GM20431 (cell line): ENCODE results near the gene SH3BP5.

Source experiments
- in situ Hi-C: fragments of 300-500 bp; cut with MseI, MboI; formaldehyde crosslinking; loops from one replicate; pipeline ENCODE4 v1.15.0; 2020; ENCODE audit warnings: low sequenced_read_pairs; ENCODE audit not compliant: unreplicated experiment

SH3BP5 gene

GRCh38 chr3:15263120-15263519 is 69.3 kb downstream of the SH3BP5 start:
- in situ Hi-C loops: loop anchor here (10.0 kb wide), 1 partner anchor 122 kb away; no protein-coding TSS in a partner anchor

DNA sequence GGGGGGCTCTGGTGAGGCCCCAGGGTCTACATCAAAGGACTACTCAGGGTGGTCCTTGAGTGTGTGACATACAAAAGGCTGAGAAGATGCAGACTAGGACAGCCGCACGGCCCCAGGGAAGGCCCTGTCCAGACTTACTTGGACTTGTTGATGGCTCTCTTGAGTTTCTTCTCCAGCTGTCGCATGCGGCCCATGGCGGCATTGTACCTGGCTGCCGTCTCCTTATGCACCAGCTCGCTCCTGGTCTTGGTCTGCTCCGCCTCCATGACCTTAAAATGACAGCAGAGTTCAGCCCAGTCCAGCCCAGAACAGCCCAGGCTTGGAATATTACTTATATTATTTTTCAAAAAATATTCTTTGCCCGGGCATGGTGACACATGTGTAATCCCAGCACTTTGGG is 70.4 kb downstream of the SH3BP5 start:
- in situ Hi-C loops: loop anchor here (10.0 kb wide), 1 partner anchor 123 kb away; no protein-coding TSS in a partner anchor

- in situ Hi-C loops: loop anchor here (10.0 kb wide), 1 partner anchor 124 kb away; no protein-coding TSS in a partner anchor
Observed at GRCh38 chr3:15261274-15261673, 71.1 kb downstream of the SH3BP5 start.

DNA sequence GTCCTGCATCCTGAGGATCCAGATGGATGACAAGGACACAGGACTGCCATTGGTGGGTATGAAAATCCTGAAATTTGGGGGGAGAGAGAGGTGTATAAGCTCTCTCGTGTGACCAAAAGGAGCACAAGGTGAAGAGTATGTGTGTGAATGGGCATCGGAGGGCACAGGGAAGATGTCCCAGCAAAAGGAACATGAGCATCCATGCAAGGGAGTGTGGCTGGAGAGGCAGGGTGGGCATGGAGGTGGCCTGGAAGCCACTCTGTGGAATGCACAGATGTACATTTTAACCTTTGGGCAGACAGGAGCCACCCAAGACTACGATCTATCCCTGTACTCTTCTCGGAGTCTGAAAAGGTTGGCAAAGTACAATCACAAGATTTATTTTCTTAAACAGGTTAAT is 71.9 kb downstream of the SH3BP5 start:
- in situ Hi-C loops: loop anchor here (10.0 kb wide), 1 partner anchor 124 kb away; no protein-coding TSS in a partner anchor

DNA sequence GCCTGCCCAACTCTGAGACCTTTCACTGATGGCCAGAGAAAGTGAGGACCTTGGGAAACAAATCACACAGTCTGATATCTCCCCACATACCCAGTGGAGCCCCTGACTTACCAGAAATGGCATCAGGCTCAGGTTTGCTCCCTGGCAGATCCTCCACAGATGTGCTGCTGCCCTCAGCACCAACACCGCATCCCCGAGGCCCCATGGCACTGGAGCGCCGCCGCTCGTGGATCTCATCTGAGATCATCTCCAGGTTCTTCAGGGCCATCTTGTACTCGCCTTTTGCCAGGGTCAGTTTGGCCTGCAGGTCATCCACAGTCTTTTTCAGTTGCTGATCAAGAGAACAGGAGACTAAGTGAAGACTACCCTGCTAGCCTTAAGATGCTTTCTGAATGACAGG is 73.7 kb downstream of the SH3BP5 start:
- in situ Hi-C loops: no loop called here

DNA sequence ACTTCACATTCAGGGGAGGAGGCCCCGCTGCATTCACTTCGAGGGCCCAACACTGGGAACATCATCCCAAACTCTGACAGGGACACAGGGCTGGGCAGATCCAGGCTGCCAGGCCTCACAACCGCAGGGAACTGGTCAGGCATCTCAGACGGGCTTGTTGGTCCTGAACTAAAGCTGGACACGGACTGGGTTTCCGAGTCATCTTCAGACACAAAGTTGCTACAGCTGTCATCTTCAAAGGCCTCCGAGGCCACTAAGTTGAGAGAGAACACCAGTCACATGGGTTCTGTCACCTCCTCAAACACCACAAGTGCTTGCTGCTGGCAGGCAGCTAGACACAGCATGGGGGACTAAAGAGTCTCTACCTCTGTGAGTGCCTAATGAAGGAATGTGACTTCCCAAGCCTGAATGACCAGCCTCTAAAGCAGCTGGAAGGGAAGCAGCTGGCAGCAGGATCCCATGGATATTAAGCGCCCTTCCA is 75.5 kb downstream of the SH3BP5 start:
- in situ Hi-C loops: no loop called here

GRCh38 chr3:15255215-15255614 is 77.2 kb downstream of the SH3BP5 start:
- in situ Hi-C loops: no loop called here

- in situ Hi-C loops: no loop called here
Observed at GRCh38 chr3:15253023-15253697, 79.2 kb downstream of the SH3BP5 start.

GRCh38 chr3:15246186-15246585 is 86.2 kb downstream of the SH3BP5 start:
- in situ Hi-C loops: loop anchor here (25.0 kb wide), 1 partner anchor 316 kb away; no protein-coding TSS in a partner anchor

DNA sequence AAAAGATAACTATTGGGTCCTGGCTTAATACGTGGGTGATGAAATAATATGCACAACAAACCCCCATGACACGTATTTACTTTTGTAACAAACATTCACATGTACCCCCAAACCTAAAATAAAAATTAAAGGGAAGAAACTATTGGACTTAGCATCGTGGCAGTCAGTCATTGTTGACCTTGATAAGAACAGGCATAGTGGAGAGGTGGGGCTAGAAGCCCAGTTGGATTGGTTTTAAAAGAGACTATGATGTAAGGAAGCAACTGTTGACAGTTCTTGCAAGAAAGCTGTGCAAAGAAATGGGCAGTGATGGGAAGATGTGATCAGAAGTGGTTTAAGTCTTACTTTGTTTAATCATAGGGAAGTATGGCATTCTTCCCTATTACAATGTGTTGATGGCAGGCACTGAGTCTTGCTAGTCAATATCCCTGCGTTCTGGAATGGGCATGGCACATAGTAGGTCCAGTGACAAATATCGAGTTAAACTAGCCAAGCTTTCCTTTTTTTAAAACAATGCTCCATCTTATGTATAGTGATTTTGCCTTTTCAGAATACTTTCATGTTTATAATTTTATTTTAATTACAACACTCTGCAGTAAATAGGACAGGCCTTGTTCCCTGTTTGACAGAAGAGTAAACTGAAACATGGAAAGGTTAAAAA is 88.4 kb downstream of the SH3BP5 start:
- in situ Hi-C loops: loop anchor here (25.0 kb wide), 1 partner anchor 318 kb away; no protein-coding TSS in a partner anchor

GRCh38 chr3:15241341-15241740 is 91.0 kb downstream of the SH3BP5 start:
- in situ Hi-C loops: loop anchor here (25.0 kb wide), 1 partner anchor 321 kb away; no protein-coding TSS in a partner anchor

DNA sequence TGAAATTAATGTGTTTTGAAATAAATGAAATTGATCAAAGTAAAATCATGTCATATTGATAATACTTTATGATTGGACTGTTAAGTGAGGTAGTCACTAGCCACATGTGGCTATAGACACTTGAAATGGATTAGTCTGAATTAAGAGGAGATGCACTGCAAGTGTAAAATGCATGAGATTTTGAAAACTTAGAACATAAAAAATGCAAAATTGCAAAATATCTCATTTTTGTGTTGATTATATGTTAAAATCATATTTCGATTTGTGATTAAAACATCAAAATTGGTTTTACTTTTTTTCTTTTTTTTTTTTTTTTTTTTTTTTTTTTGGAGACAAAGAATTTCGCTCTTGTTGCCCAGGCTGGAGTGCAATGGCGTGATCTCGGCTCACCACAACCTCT is 103.1 kb downstream of the SH3BP5 start:
- in situ Hi-C loops: loop anchor here (25.0 kb wide), 1 partner anchor 333 kb away; no protein-coding TSS in a partner anchor

GRCh38 chr3:15228147-15228546 is 104.2 kb downstream of the SH3BP5 start:
- in situ Hi-C loops: loop anchor here (25.0 kb wide), 1 partner anchor 334 kb away; no protein-coding TSS in a partner anchor

DNA sequence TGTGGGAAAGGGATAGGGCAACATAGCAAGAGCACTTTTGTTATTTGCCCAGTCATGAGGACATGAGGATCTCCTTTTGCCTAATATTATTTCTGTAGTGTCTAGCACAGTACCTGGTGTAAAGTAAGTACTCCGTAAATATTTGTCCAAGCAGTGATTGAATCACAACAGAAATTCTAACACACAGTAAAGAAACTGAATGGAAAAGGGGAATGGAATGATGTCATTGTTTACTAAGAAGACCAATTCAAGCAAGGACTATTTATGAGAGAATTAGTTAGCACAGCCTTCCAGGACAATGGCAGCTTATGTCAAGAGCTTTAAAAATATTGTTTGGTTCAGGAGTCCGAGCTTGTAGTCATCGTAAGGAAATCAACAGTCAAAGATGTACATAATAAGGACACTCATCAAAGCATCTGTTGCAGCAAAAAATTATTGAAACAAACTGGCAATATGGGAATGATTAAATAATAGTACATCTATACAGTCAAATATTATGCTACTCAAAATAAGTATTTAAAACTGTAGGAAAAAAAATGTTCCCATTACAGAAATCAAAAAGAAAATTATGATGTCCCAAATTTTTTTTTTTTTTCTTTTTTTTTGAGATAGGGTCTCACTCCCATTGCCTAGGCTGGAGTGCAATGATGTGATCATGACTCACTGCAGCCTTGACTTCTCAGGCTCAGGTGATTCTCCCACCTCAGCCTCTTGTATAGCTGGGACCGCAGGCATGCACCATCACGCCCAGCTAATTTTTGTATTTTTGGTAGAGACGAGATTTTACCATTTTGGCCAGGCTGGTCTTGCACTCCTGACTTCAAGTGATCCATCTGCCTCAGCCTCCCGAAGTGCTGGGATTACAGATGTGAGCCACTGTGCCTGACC is 108.5 kb downstream of the SH3BP5 start:
- in situ Hi-C loops: no loop called here

DNA sequence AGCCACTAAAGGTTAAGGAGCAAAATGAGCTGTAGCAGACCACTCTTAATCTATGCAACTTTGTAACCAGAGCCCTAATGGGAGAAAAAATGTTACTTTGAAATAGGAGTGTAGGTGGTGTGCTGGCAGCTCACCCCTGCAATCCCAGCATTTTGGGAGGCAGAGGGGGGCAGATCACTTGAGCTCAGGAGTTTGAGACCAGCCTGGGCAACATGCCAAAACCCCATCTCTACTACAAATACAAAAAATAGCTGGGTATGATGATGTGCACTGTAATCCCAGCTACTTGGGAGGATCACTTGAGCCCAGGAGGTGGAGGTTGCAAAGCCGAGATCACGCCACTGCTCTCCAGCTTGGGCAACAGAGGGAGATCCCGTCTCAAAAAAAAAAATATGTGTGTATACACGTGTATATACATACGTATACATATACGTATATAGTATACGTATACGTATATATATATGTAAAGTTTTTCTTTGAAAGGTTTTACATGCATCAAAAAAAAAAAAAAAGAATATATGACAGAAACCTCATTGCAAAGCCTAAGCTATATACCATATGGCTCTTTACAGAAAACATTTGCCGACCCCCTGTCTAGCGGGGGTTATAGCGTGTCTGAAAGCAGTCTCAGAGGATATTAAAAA is 110.7 kb downstream of the SH3BP5 start:
- in situ Hi-C loops: no loop called here

- in situ Hi-C loops: no loop called here
Observed at GRCh38 chr3:15220661-15221060, 111.7 kb downstream of the SH3BP5 start.

GRCh38 chr3:15220056-15220455 is 112.3 kb downstream of the SH3BP5 start:
- in situ Hi-C loops: no loop called here

DNA sequence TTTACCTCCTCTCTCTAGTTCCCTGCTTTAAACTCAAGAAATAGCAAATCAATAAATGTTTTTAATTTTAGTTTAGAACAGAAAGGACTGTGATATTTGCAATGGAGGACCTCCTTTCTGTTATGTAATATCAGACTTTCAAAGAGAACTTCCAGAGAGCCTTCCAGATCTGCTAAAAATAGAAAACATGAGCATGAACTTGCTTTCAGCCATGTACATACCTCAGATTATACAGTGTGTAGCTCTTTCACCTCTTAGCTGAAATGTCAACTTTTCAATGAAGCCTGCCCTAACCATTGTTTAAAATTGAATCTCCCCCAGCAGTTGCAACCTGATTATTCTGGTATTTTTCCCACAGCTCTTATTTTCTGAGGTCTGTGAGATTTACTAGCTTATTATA is 113.7 kb downstream of the SH3BP5 start:
- in situ Hi-C loops: no loop called here

GRCh38 chr3:15217841-15218267 is 114.5 kb downstream of the SH3BP5 start:
- in situ Hi-C loops: no loop called here
